Measurements from ENCODE around the gene E2F6.
A peak's percentile ranks its signal among the peaks of the same experiment; 100 is the strongest.

Gene E2F6

DNA sequence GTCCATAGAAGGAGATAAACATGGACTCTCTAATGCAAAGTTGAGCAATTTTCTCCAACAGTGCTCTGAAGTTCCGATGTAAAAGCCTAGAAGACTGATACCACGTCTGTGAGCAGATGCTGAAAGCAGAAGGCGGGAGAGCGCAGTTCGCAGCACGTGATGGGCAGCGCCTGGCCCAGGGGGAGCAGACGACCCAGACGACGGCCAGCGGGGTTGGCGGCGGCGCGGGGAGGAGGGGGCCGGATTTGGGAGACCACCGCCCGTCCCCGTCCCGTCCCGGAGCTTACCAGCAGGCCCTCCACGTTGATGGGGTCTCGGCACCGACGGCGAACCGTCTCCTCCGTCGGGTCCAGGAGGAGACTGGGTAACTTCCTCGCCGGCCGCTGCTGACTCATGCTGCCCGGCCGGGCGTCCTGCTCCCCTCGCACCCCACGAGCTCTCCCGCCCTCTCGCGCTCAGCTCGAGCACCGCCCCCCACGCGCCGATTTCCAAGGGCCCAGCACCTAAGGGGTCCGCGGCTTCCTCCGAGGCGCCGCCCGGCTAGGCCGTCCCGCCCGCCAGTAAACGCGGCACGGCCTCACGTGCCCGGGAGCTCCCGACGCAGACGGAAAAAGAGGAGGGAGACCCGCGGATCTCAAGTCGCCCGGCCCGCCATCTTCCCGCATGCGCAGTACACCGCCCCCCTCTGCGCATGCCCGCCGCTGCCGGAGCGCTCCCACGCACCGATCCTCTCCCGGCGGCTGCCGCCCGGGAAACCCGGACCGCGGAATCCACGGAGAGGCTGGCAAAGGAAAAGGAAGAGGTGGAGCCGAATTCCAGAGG is at the start of gene E2F6:
TSS of gene E2F6 (minus strand) at position 677 of the 822 bp plus-strand sequence. CDS start at position 395, 282 bp downstream.
- FAIRE-seq (no peak), DNase-seq (ENCODE audit: insufficient read length, low spot score) (peak; percentile 86)

GRCh38 chr2:11515490-11515981 is 49.6 kb upstream of the E2F6 start:
- DNase-seq (ENCODE audit: insufficient read length, low spot score) (no peak), FAIRE-seq (no peak)

GRCh38 chr2:11514904-11515303 is 48.9 kb upstream of the E2F6 start:
- FAIRE-seq (no peak), DNase-seq (ENCODE audit: insufficient read length, low spot score) (no peak)

GRCh38 chr2:11514081-11514730 is 48.2 kb upstream of the E2F6 start:
- DNase-seq (ENCODE audit: insufficient read length, low spot score) (no peak), FAIRE-seq (no peak)

- FAIRE-seq: no peak
- DNase-seq (ENCODE audit: insufficient read length, low spot score): no peak
Measured at GRCh38 chr2:11513319-11513718, 47.4 kb upstream of the E2F6 start.

DNA sequence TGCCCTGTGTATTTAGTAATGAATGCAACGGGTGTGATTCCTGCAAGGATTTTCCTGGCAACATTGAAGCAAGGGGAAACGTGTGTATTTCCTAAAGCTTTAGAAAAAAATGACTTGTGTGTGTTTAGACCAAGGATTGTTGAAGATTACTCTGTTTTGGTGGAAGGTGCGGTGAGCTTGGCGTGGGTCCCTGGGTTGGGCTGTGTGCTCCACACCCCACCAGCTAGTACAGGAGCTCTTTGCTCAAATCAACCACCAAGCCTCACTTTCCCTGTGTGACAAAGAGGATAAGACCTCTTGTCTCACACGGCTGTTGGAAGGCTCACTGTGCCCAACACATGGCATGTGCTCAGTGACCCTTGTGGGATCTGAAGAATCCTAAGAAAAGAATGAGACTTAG is 46.5 kb upstream of the E2F6 start:
- DNase-seq (ENCODE audit: insufficient read length, low spot score) (no peak), FAIRE-seq (no peak)

DNA sequence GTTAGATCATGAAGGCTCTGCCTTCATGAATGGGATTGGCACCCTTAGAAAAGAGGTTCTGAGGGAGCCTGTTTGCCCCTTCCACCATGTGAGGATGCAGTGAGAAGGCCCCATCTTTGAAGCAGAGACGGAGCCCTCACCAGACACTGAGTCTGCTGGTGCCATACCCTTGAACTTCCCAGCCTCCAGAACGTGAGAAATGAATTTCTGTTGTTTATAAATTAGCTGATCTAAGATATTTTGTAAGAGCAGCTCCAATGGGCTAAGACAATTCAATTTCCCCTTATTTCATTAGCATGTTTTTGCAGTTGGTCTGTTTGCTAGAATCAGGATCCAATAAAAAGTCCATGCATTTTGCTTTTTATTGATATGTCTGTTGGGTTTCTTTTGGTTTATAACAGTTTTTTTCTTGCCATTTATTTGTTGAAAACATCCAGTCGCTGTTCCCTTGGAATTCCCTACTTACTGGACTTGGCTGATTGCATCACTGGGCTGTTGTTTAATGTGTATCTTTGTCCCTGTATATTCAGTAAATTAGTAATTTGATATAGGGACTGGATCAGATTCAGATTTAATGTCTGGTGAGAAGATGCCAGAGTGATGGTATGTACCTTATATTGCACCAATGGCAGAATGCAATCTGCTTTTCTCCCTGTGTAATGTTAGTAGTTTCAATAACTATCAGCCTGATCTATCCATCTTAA is 43.8 kb upstream of the E2F6 start:
- DNase-seq (ENCODE audit: insufficient read length, low spot score) (no peak), FAIRE-seq (no peak)

GRCh38 chr2:11508279-11508678 is 42.3 kb upstream of the E2F6 start:
- DNase-seq (ENCODE audit: insufficient read length, low spot score) (no peak), FAIRE-seq (no peak)

DNA sequence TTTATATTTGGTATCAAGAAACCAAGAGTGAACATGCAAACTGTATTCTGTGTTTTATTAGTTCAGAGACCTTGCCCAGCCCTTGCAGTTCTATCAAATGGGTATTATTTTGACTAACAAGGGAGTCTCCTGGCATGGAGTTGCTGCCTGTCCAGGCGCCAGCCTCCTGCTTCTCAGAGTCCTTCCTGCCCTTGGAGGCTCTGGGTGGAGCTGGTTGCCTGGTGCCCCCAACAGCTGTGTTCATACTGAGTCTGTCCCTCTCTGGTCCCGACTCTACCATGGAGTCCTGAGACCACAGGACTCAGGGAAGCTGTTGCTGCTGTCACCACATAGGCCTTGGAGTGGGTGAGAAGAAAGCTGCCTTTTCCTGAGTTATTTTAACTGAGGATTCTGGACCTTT is 41.6 kb upstream of the E2F6 start:
- DNase-seq (ENCODE audit: insufficient read length, low spot score) (no peak), FAIRE-seq (no peak)

GRCh38 chr2:11506611-11506969 is 40.6 kb upstream of the E2F6 start:
- FAIRE-seq (no peak), DNase-seq (ENCODE audit: insufficient read length, low spot score) (no peak)

DNA sequence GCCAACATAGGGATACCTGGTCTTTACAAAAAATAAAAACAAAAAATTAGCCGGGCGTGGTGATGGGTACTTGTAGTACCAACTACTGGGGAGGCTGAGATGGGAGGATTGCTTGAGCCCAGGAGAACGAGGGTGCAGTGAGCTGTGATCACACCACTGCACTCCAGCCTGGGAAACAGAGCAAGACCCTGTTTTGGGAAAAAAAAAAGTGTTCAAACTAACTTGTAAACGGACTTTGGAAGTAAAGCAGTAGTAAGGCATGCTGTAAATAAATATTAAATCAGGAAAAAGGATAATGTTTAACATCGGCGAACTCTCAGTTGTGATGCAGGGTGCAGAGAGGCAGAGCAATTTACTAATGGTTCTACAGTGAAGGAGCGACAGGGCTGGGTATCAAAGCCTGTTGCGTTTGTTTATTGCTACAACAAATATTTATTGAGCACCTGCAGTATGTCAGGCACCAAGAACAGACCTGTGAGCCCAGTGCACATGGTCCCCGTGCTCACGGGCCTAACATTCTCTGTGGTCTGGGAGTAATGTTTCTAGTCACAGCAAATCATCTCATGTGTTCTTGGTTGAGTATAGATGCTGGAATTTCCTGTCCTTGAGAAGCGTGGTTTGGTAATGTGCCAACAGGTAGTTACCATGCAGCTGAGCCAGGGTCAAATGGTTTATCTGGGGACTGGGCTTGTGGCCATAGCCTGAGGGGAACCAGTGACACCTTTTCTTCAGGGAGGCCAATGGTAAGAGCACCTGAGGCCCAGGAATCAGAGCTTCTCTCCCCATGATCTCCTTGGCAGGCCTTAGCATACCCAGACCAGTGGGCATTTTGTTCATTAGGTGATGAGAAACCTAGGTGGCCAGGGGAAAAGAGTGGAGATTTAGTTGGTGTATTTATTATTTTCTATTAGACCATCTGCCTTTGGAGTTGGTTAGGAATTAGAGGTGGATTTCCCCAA is 40.0 kb upstream of the E2F6 start:
- DNase-seq (ENCODE audit: insufficient read length, low spot score): peak; percentile 38
- no peak for FAIRE-seq

GRCh38 chr2:11503354-11503927 is 37.5 kb upstream of the E2F6 start:
- DNase-seq (ENCODE audit: insufficient read length, low spot score) (no peak), FAIRE-seq (no peak)

DNA sequence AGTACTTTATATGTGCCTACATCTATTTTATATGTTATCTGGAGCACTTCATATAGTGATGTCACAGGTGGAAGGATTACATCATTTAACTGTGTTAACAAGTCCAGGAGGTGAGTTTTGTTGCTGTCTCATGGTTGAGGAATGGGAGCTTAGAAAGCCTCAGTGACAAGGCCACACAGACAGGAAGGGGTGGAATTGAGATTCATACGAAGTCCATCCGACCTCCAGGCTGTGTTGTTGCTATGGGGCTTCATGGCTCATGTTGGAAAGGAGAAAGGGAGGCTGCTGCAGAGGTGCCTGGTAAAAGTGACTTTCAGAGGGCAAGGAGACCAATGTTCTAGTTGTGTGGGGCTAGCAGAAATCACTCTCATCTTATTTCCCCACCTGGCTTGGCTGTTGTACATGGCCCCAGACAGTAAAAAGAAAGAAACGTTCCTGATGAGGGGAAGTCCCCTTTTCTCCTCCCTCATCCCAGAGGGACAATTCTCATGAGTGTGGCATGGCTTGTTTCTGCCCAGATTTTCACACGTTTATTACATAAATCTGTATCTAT is 36.9 kb upstream of the E2F6 start:
- DNase-seq (ENCODE audit: insufficient read length, low spot score) (no peak), FAIRE-seq (no peak)

DNA sequence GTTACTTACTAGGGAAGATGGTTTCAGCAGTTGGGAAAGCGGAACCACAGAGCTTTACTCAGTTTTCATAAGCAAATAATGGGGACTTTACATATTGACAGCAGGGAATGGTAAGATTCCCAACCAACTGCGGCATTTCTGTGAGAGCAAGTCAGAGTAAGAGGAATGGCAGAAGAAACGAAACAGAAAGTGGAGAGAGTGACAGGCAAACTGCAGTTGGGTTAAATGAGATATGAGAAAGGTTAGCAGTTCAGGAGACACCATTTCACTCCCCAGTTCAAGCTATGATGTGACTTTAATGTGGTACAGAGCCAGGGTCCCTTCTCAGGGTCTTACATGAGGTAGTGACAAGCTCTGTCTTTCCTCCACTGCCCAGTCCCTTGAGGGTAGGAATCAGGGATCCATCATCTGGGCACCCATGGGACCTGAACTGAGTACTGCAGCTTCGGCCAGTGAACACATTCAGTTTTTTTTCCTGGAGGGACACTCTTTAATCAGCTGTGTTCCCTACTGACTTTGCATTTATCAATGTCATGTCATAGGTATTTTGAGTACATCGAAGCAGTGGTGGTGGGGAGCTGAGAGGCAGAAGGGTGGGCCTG is 34.8 kb upstream of the E2F6 start:
- no peak for FAIRE-seq
- no peak for DNase-seq (ENCODE audit: insufficient read length, low spot score)

DNA sequence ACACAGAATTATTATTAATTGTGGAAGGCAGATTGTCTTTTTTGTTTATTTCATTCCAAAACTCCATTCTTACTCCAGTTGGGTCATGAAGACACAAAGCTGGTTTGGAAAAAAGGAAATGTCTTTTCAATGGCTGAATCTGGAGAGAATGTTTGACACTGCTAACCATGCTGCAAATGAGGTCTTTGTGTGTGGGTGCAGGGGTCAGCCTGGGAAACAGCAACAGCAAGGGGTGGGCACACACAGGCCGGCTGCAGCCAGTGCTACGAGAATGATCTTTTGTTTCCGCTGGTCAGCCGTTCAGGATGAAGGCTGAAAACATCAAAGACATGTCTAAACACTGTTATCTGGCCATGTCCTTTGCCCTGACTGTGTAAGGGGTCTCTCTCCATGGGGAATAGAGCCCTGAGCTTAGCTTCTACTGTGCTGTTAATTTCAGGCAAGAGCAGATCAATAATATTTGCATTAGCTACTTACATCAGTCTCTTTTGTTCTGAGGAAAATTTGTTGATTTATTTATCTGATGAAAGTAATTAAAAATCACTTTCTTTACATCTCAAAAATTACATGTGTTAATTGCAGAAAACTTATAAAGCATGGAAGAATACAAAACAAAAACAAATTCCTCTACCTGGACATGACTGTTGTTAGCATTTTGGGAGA is 33.3 kb upstream of the E2F6 start:
- DNase-seq (ENCODE audit: insufficient read length, low spot score) (no peak), FAIRE-seq (no peak)

- no peak for FAIRE-seq
Measured at GRCh38 chr2:11498543-11499034, 32.6 kb upstream of the E2F6 start.

GRCh38 chr2:11495844-11496681 is 30.1 kb upstream of the E2F6 start:
- FAIRE-seq (no peak), DNase-seq (ENCODE audit: insufficient read length, low spot score) (no peak)

More at GRCh38 chr2:11498543-11499034, 32.6 kb upstream of the E2F6 start:
- no peak for DNase-seq (ENCODE audit: insufficient read length, low spot score)

DNA sequence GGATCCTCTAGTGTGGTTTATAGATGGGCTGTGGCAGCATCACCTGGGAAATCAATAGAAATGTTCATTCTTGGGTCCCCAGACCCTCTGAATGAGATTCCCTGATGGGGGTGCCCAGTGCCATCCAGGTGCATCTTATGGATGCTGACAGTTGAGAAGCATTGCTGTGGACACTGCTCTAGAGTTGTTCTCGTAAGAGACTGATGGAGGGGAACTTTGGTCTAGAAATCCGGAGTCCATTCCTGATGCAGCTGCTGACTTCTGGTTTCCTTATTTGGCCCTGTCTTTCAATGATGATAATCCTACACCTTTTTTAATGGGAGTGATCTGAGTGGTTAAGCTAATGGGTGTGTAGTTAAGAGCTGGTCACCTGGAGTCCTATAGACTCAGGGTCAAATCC is 28.3 kb upstream of the E2F6 start:
- no peak for FAIRE-seq
- no peak for DNase-seq (ENCODE audit: insufficient read length, low spot score)
